AG04449 (cell line): ENCODE data around the gene OR1I1.
A peak's percentile ranks its signal among the peaks of the same experiment; 100 is the strongest.
"Not testable (repeated sequence)": the region's sequence is repeated elsewhere in the genome, so short reads cannot be mapped to it uniquely, and the experiment has no call there.

Source experiments
- CTCF ChIA-PET: fragments of 350-600 bp; formaldehyde crosslinking; extraction: SDS; loops from one replicate; lab custom pipeline; 2021; ENCODE audit warnings: antibody characterized with exemption; lab: Yijun Ruan, JAX
- POLR2A ChIA-PET: fragments of 400-600, 350-600 bp; formaldehyde crosslinking; extraction: SDS; loops from one replicate; lab custom pipeline; 2020; ENCODE audit warnings: antibody characterized with exemption, inconsistent platforms; lab: Yijun Ruan, JAX
- DNase-seq: peaks from one replicate; pipeline ENCODE4 v3.0.0-alpha.2; 2010; ENCODE audit warnings: low read depth, low spot score
- H3K4me3 ChIP-seq: 2 replicates; pipeline ENCODE4 v1.5.1; 2011; ENCODE audit warnings: low read depth, mild to moderate bottlenecking, control low read depth, low read length
- TF ChIP-seq, protein P1 (sequence below): IDR thresholded peaks from one replicate; pipeline ENCODE4 v1.5.1; 2011; ENCODE audit warnings: mild to moderate bottlenecking, moderate library complexity, low read length, control low read depth, inconsistent platforms; ENCODE audit not compliant: insufficient read depth; ENCODE audit errors: missing control alignments

OR1I1 gene

DNA sequence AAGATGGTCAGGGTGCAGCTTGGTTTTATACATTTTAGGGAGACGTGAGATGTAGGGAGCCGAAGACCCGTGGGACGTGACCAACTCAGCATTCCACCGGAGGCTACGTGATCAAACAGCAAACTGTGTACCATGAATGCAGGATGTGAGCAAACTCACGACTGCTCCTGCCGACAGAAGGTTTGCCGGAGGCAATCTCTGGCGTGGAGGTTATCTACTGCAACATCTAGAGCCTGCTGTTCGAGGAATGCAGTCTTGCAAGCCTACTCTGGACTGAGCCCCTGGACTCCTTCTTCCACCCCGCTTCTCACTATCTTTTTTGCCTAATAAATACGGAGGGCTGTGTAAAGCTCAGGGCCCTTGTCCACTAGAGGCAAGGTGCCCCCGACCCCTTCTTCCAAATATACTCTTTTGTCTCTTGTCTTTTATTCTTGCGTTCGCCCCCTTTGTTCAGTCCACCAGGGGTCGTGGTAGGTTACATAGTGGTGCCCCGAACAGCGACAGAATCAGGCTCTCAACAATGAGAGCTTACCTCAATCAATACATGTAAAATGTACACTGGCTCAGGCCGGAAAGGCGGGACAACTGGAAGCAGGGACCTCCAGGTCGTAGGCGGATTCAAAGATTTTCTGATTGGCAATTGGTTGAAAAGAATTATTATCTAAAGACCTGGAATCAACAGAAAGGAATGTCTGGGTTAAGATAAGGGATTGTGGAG lies 8.9 kb upstream of the OR1I1 start:
- TF ChIP-seq, protein P1, sequence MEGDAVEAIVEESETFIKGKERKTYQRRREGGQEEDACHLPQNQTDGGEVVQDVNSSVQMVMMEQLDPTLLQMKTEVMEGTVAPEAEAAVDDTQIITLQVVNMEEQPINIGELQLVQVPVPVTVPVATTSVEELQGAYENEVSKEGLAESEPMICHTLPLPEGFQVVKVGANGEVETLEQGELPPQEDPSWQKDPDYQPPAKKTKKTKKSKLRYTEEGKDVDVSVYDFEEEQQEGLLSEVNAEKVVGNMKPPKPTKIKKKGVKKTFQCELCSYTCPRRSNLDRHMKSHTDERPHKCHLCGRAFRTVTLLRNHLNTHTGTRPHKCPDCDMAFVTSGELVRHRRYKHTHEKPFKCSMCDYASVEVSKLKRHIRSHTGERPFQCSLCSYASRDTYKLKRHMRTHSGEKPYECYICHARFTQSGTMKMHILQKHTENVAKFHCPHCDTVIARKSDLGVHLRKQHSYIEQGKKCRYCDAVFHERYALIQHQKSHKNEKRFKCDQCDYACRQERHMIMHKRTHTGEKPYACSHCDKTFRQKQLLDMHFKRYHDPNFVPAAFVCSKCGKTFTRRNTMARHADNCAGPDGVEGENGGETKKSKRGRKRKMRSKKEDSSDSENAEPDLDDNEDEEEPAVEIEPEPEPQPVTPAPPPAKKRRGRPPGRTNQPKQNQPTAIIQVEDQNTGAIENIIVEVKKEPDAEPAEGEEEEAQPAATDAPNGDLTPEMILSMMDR: no peak
- H3K4me3 ChIP-seq: no peak overlapping the region
- ChIA-PET POLR2A (no interaction called here), CTCF (no interaction called here)
- DNase-seq: no peak

DNA sequence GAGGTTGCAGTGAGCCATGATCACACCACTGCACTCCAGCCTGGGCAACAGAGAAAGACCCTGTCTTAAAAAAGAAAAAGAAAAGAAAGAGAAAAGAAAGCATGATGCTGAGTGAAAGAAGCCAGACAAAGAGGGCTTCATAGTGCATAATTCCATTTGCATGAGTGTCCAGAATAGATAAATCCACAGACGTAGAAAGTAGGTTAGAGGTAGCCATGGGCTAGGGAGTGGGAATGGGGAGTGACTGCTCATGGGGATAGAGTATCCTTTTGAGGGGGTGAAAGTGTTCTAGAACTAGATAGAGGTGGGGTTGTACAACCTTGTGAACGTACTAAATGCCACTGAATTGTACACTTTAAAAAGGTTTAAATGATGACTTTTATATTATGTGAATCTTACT lies 7.6 kb upstream of the OR1I1 start:
- CTCF ChIA-PET: interaction anchor here (0.7 kb wide), 1 partner anchor 26 kb away, joined by 4 read pairs; no protein-coding TSS in a partner anchor
- DNase-seq: no peak
- TF ChIP-seq, protein P1: no peak
- H3K4me3 ChIP-seq: no peak overlapping the region
- POLR2A ChIA-PET: no interaction called here

DNA sequence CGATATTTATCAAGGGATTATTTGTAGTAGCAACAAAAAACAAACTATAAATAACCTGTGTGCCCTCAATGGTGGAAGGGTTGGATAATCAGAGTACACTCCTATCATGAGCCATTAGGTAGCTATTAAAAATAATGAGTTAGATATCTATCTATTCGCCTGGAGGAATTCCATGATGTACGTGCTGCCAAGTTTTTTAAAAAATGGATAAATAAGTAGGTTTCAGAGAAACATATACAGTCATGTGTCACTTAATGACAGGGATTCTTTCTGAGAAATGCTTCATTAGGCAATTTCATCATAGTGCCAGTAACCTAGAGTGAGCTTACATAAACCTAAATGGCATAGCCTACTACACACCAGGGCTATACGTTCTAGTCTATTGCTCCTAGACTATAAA lies 6.2 kb upstream of the OR1I1 start:
- no peak for DNase-seq
- TF ChIP-seq, protein P1: no peak
- CTCF ChIA-PET: no interaction called here
- POLR2A ChIA-PET: no interaction called here
- H3K4me3 ChIP-seq: no peak overlapping the region

DNA sequence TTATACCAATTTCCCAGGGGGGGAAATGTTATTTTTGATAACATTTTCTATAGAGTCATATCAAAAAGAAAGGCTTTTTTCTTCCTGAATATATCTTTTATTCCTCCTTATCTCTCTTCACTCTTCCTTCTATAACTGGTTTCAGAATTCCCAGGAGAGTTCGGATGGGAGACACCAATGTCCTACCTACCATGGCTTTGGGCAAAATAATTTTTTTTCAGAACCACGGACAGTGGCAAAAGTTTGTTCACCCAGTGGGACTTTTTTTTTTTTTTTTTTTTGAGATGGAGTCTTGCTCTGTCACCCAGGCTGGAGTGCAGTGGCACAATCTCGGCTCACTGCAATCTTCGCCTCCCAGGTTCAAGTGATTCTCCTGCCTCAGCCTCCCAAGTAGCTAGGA lies 2.0 kb upstream of the OR1I1 start:
- POLR2A ChIA-PET, H3K4me3 ChIP-seq, CTCF ChIA-PET, DNase-seq: not testable (repeated sequence)

DNA sequence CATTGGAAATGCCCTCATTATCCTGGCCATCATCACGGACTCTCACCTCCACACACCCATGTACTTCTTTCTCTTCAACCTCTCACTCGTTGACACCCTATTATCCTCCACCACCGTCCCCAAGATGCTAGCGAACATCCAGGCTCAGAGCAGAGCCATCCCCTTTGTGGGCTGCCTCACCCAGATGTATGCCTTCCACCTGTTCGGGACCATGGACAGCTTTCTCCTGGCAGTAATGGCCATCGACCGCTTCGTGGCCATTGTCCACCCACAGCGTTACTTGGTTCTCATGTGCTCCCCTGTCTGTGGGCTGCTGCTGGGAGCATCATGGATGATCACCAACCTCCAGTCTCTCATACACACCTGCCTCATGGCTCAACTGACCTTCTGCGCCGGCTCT lies 5.2 kb downstream of the OR1I1 start:
- CTCF ChIA-PET: interaction anchor here (0.9 to 1.1 kb wide), 3 partner anchors 14 to 470 kb away, joined by 3 read pairs; no protein-coding TSS in a partner anchor

DNA sequence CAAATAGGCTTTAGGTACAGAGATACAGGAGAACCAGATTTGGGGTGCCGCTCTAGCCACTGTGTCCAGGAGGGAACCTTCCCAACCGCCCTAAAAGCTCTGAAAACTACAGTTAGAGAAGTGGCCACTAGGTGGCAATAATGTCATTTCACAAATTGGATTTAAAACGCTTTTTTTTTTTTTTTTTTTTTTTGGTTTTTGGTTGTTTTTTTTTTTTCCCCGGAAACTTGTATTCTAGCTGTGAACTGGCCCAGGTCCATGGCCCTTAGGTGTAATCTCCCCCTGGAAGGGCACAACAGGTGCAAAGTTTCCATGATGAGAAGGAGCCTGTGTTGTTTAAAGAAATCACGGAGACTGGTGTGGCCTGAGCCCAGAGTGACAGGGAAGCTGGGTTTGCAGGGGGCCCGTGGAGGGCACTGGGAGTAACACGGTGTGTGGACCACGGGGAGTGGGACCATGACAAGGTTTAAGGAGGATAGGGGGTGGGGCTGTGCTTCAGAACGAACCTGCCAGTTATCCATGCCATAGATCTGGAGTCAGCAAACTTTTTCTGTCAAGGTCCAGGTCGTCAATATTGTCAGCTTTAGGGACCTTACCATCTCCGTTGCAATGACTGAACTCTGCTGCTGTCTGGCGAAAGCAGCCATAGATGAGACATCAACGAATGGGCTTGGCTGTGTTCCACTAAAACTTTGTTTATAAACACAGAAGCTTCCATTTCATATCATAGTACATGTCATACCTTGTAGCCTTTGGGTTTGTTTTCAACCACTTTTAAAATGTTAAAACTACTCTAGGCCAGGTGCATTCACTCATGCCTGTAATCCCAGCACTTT lies 10.1 kb downstream of the OR1I1 start:
- TF ChIP-seq, protein P1: peak; percentile 47

More for the DNA sequence above, 5.2 kb downstream of the OR1I1 start:
- no peak overlapping the region for H3K4me3 ChIP-seq
- no peak for DNase-seq
- TF ChIP-seq, protein P1: no peak
- POLR2A ChIA-PET: no interaction called here

More for the DNA sequence above, 10.1 kb downstream of the OR1I1 start:
- CTCF ChIA-PET: interaction anchor here (0.7 to 5.5 kb wide), 28 partner anchors 8 to 1298 kb away, joined by 3 to 99 read pairs (median 4); partner anchors contain the start of genes AKAP8, OR1I1 and SYDE1
- POLR2A ChIA-PET: interaction anchor here (0.9 kb wide), 1 partner anchor 464 kb away, joined by 4 read pairs; no protein-coding TSS in a partner anchor
- DNase-seq: no peak
- no peak overlapping the region for H3K4me3 ChIP-seq
